Effector memory CD8-positive, alpha-beta T cell (primary cell): ENCODE results near the gene ECE2.

Experiments used
- ATAC-seq: fragments of 150-1000 bp; cut with Tn5 transposase; replicated peaks from 2 replicates; pipeline ENCODE4 v1.10.0; 2021; ENCODE audit warnings: mild to moderate bottlenecking, moderate library complexity
- DNase-seq, 3 experiments: peaks; one replicate each; pipeline ENCODE4 v3.0.0; 2021
- H3K27ac Mint-ChIP-seq, 2 donors: one replicate each; pipeline ENCODE4 v1.8.0; 2022; ENCODE audit warnings: mild to moderate bottlenecking in 2 of 2, mixed read lengths in 2 of 2, moderate library complexity in 2 of 2
- H3K27me3 Mint-ChIP-seq, 2 donors: one replicate each; pipeline ENCODE4 v1.8.0; 2022; ENCODE audit warnings: mixed read lengths in 2 of 2
- H3K36me3 Mint-ChIP-seq: one replicate; pipeline ENCODE4 v1.8.0; 2022; ENCODE audit warnings: mild to moderate bottlenecking, moderate library complexity, mixed read lengths; ENCODE audit not compliant: insufficient read depth
- H3K4me1 Mint-ChIP-seq, 2 donors: one replicate each; pipeline ENCODE4 v1.8.0; 2022; ENCODE audit warnings: low read depth in 2 of 2, mixed read lengths in 2 of 2
- H3K4me3 Mint-ChIP-seq, 2 donors: one replicate each; pipeline ENCODE4 v1.8.0; 2022; ENCODE audit warnings: mild to moderate bottlenecking in 2 of 2, mixed read lengths in 2 of 2, moderate library complexity in 2 of 2
- H3K9me3 Mint-ChIP-seq, 2 donors: one replicate each; pipeline ENCODE4 v1.8.0; 2022; ENCODE audit warnings: mixed read lengths in 2 of 2
- total RNA-seq, 9 experiments: gene quantifications; one replicate each; lab custom pipeline; 2026; lab: John Stamatoyannopoulos, UW

Gene ECE2
- total RNA-seq = 0 reads per million in 9 experiments

GRCh38 chr3:184275961-184276910 is at the start of gene ECE2:
TSS of gene ECE2 (plus strand) at chr3:184276022. CDS start at chr3:184276154, 132 bp downstream.
- peaks cover 0 to 5% of the 10 kb centered on the region in 2 donors for H3K4me1 Mint-ChIP-seq
- no peak within 1 kb of the TSS for H3K4me3 Mint-ChIP-seq
- peaks cover 2% of the 10 kb centered on the region for H3K36me3 Mint-ChIP-seq
- H3K27me3 Mint-ChIP-seq = peaks cover 47 to 68% of the 10 kb centered on the region in 2 donors
- H3K9me3 Mint-ChIP-seq = no peaks in the 10 kb centered on the region
- no peak within 1 kb of the TSS for H3K27ac Mint-ChIP-seq
- no peak for DNase-seq
- ATAC-seq = no peak

- Mint-ChIP-seq H3K27ac (no peak overlapping the region), H3K36me3 (peaks cover 6% of the 10 kb centered on the region), H3K27me3 (peaks cover 53 to 80% of the 10 kb centered on the region in 2 donors), H3K4me1 (peaks cover 10% of the 10 kb centered on the region in 2 donors), H3K9me3 (no peaks in the 10 kb centered on the region), H3K4me3 (no peak overlapping the region)
- ATAC-seq (peak; percentile 30), DNase-seq (peak; percentile 43 to 53 (median 45))
These were observed 48.3 kb upstream of the ECE2 start for GRCh38 chr3:184227481-184227935.

GRCh38 chr3:184228376-184229137 is 47.3 kb upstream of the ECE2 start:
- Mint-ChIP-seq H3K4me3 (peak overlapping the region; percentile 82 to 89), H3K36me3 (peaks cover 6% of the 10 kb centered on the region), H3K27ac (peak overlapping the region in 1 of 2 donors; percentile 75), H3K4me1 (peaks cover 10% of the 10 kb centered on the region in 2 donors), H3K27me3 (peaks cover 60 to 80% of the 10 kb centered on the region in 2 donors), H3K9me3 (no peaks in the 10 kb centered on the region)
- DNase-seq (no peak), ATAC-seq (no peak)

GRCh38 chr3:184229394-184230080 is 46.3 kb upstream of the ECE2 start, which contains the start of gene VWA5B2:
TSS of gene VWA5B2 (plus strand) at chr3:184229585. CDS start at chr3:184230529, 944 bp downstream.
- Mint-ChIP-seq H3K4me3 (peak within 1 kb of the TSS; percentile 82 to 89), H3K36me3 (peaks cover 3% of the 10 kb centered on the region), H3K27me3 (peaks cover 60 to 80% of the 10 kb centered on the region in 2 donors), H3K27ac (peak within 1 kb of the TSS in 1 of 2 donors; percentile 75), H3K4me1 (peaks cover 10% of the 10 kb centered on the region in 2 donors), H3K9me3 (no peaks in the 10 kb centered on the region)
- peak; percentile 67 to 82 (median 74) for DNase-seq
- ATAC-seq = peak; percentile 97

DNA sequence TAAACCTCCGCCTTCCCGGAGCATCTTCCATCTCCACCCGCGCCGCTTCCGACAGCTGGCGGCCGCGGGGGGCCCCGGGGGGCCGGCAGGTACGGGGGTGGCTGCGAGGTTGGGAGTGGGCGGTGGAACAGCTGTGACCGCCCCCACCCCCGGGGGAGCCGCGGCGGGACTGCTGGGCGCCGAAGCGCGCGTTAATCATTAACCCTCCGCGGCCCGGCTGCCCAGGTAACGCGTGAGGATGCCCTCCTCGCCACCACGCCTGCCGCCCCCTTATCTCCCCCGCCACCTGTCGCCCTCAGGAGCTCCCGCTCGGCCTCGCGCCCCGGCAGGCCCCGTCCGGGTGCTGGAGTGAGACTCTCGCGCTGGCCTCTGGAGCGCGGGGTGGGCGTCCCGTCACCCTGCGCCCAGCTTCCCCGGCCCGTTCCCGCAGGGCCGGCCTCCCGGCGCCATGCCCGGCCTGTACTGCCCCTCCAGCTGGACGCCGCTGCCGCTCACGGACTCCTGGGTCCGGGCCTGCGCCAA is 45.7 kb upstream of the ECE2 start:
- no peak for ATAC-seq
- Mint-ChIP-seq H3K9me3 (no peaks in the 10 kb centered on the region), H3K27me3 (peaks cover 56 to 74% of the 10 kb centered on the region in 2 donors), H3K4me1 (peaks cover 10% of the 10 kb centered on the region in 2 donors), H3K4me3 (peak overlapping the region; percentile 54 to 89), H3K27ac (no peak overlapping the region), H3K36me3 (peaks cover 3% of the 10 kb centered on the region)
- DNase-seq = no peak

- Mint-ChIP-seq H3K4me3 (peak overlapping the region; percentile 56 to 63), H3K27ac (no peak overlapping the region), H3K27me3 (peaks cover 49 to 67% of the 10 kb centered on the region in 2 donors), H3K36me3 (peaks cover 3% of the 10 kb centered on the region), H3K9me3 (no peaks in the 10 kb centered on the region), H3K4me1 (peaks cover 10% of the 10 kb centered on the region in 2 donors)
- no peak for ATAC-seq
- DNase-seq = no peak
These were observed 45.0 kb upstream of the ECE2 start for GRCh38 chr3:184230603-184231528.

- no peak for ATAC-seq
- no peaks in the 10 kb centered on the region for H3K9me3 Mint-ChIP-seq
- no peak for DNase-seq
- H3K27me3 Mint-ChIP-seq = peaks cover 42 to 65% of the 10 kb centered on the region in 2 donors
- no peak overlapping the region for H3K27ac Mint-ChIP-seq
- H3K36me3 Mint-ChIP-seq = peaks cover 3% of the 10 kb centered on the region
- peak overlapping the region; percentile 56 to 63 for H3K4me3 Mint-ChIP-seq
- H3K4me1 Mint-ChIP-seq = peaks cover 10% of the 10 kb centered on the region in 2 donors
These were observed 44.2 kb upstream of the ECE2 start for GRCh38 chr3:184231671-184232070.

DNA sequence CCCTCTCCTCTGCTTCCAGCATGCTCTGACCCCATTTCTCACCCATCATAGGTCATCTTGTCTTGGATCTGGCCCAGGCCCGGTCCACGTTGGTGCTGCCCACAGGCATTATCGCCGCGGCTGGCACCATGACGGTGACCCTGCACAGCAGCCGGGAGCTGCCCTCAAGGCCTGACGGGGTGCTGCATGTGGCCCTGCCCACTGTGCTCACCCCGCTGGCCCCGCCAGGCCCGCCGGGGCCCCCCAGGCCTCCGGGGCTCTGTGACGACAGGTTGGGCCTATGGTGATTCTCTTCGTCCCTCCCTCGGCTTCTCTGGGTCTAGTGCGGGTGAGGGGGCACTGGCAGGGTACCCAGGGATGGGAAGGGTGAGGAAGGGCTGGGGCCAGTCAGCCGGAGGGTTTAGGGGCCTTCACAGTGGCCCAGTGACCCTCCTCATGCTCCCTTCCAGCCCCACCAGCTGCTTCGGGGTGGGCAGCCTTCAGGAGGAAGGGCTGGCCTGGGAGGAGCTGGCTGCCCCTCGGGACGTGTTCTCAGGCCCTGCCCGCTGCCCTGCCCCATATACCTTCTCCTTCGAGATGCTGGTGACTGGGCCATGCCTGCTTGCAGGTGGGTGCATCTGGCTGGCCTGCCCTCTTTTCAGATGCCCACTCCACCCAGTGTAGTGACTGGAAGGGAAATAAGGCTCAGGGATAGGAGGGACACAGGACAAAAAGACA is 42.5 kb upstream of the ECE2 start:
- no peak overlapping the region for H3K4me3 Mint-ChIP-seq
- peaks cover 3% of the 10 kb centered on the region for H3K36me3 Mint-ChIP-seq
- peaks cover 31 to 51% of the 10 kb centered on the region in 2 donors for H3K27me3 Mint-ChIP-seq
- no peaks in the 10 kb centered on the region for H3K9me3 Mint-ChIP-seq
- DNase-seq (no peak), ATAC-seq (no peak)
- no peak overlapping the region for H3K27ac Mint-ChIP-seq
- peaks cover 8 to 10% of the 10 kb centered on the region in 2 donors for H3K4me1 Mint-ChIP-seq

GRCh38 chr3:184234224-184234623 is 41.6 kb upstream of the ECE2 start:
- peaks cover 3% of the 10 kb centered on the region for H3K36me3 Mint-ChIP-seq
- H3K27ac Mint-ChIP-seq = no peak overlapping the region
- ATAC-seq (no peak), DNase-seq (no peak)
- no peaks in the 10 kb centered on the region for H3K9me3 Mint-ChIP-seq
- peaks cover 24 to 42% of the 10 kb centered on the region in 2 donors for H3K27me3 Mint-ChIP-seq
- H3K4me1 Mint-ChIP-seq = peaks cover 3 to 7% of the 10 kb centered on the region in 2 donors
- no peak overlapping the region for H3K4me3 Mint-ChIP-seq

GRCh38 chr3:184234671-184235380 is 41.0 kb upstream of the ECE2 start:
- Mint-ChIP-seq H3K27ac (no peak overlapping the region), H3K27me3 (peaks cover 24 to 41% of the 10 kb centered on the region in 2 donors), H3K9me3 (no peaks in the 10 kb centered on the region), H3K36me3 (peaks cover 3% of the 10 kb centered on the region), H3K4me3 (no peak overlapping the region), H3K4me1 (peaks cover 3 to 7% of the 10 kb centered on the region in 2 donors)
- no peak for ATAC-seq
- no peak for DNase-seq
